GM12891 (cell line): ENCODE data around the gene SPAAR.

Source experiments
- POLR2A ChIP-seq: IDR thresholded peaks from 2 replicates; pipeline ENCODE4 v1.6.1; 2011; ENCODE audit warnings: low read depth, low read length, control low read depth
- POLR2AphosphoS5 ChIP-seq: IDR thresholded peaks from 2 replicates; pipeline ENCODE4 v1.6.1; 2011; ENCODE audit warnings: low read depth, low read length, control low read depth
- POU2F2 ChIP-seq: IDR thresholded peaks from 2 replicates; pipeline ENCODE4 v1.6.1; 2011; ENCODE audit warnings: low read depth, mild to moderate bottlenecking, control low read depth, low read length, moderate library complexity
- SPI1 ChIP-seq: IDR thresholded peaks from 2 replicates; pipeline ENCODE4 v1.6.1; 2011; ENCODE audit warnings: low read depth, low read length, control low read depth
- TAF1 ChIP-seq: IDR thresholded peaks from 2 replicates; pipeline ENCODE4 v1.6.1; 2011; ENCODE audit warnings: low read depth, low read length, control low read depth

GRCh38 chr9:35869621-35870216, 39.6 kb upstream of the SPAAR start:
- no peak for TF ChIP-seq POLR2AphosphoS5
- TF ChIP-seq POLR2A: no peak
- no peak for TF ChIP-seq TAF1
- no peak for TF ChIP-seq SPI1
- TF ChIP-seq POU2F2: no peak
